CD4-positive, CD25-positive, alpha-beta regulatory T cell (primary cell): Measurements from ENCODE around the gene MAST4. TPM values are rescaled to one million over a fixed set of nuclear protein-coding genes. Genes with fewer than 3 reads are reported as not detected.

Source experiments
- ATAC-seq, 2 donors: fragments of 150-1000 bp; cut with Tn5 transposase; one replicate each; pipeline ENCODE4 v1.10.0; 2021; ENCODE audit warnings: low read depth in 2 of 2, moderate number of reproducible peaks in 2 of 2, moderate library complexity in 1 of 2
- DNase-seq, 3 donors: peaks; one replicate each; pipeline versions ENCODE4 v3.0.0 to v3.0.0-alpha.2; 2012 to 2022; ENCODE audit warnings: mixed read lengths in 1 of 3
- H3K27ac ChIP-seq: one replicate; pipeline ENCODE4 v1.7.0; 2013; ENCODE audit warnings: mild to moderate bottlenecking, low read length; ENCODE audit not compliant: insufficient read depth, poor library complexity, severe bottlenecking
- H3K27me3 ChIP-seq: one replicate; pipeline ENCODE4 v1.7.0; 2013; ENCODE audit warnings: low read length; ENCODE audit not compliant: control insufficient read depth, insufficient read depth
- H3K36me3 ChIP-seq: one replicate; pipeline ENCODE4 v1.7.0; 2013; ENCODE audit warnings: mild to moderate bottlenecking, low read length, moderate library complexity; ENCODE audit not compliant: control insufficient read depth, insufficient read depth
- H3K4me1 ChIP-seq: 2 replicates; pipeline ENCODE4 v1.7.0; 2013; ENCODE audit warnings: mild to moderate bottlenecking, low read length; ENCODE audit not compliant: insufficient read depth, control insufficient read depth, poor library complexity, severe bottlenecking
- H3K4me3 ChIP-seq: one replicate; pipeline ENCODE4 v1.7.0; 2013; ENCODE audit warnings: low read depth, mild to moderate bottlenecking, low read length, moderate library complexity
- H3K9me3 ChIP-seq, 2 experiments: 1 replicate in 1 of 2; 2 replicates in 1 of 2; pipeline ENCODE4 v1.7.0; 2013; ENCODE audit warnings: low read length in 2 of 2, mild to moderate bottlenecking in 1 of 2, moderate library complexity in 1 of 2; ENCODE audit not compliant: control insufficient read depth in 2 of 2
- H3K27ac Mint-ChIP-seq, 3 donors: one replicate each; pipeline ENCODE4 v1.8.0; 2020 to 2022; ENCODE audit warnings: mild to moderate bottlenecking in 3 of 3, mixed read lengths in 3 of 3, moderate library complexity in 2 of 3
- H3K27me3 Mint-ChIP-seq: one replicate; pipeline ENCODE4 v1.8.0; 2022; ENCODE audit warnings: mild to moderate bottlenecking, mixed read lengths
- H3K36me3 Mint-ChIP-seq: one replicate; pipeline ENCODE4 v1.8.0; 2020; ENCODE audit warnings: mixed read lengths
- H3K4me1 Mint-ChIP-seq, 4 donors: one replicate each; pipeline ENCODE4 v1.8.0; 2020 to 2022; ENCODE audit warnings: mixed read lengths in 4 of 4, mild to moderate bottlenecking in 1 of 4
- H3K4me3 Mint-ChIP-seq, 4 donors: one replicate each; pipeline ENCODE4 v1.8.0; 2020 to 2022; ENCODE audit warnings: mild to moderate bottlenecking in 4 of 4, mixed read lengths in 4 of 4, moderate library complexity in 3 of 4
- H3K9me3 Mint-ChIP-seq, 7 donors: one replicate each; pipeline ENCODE4 v1.8.0; 2020 to 2022; ENCODE audit warnings: mixed read lengths in 7 of 7, mild to moderate bottlenecking in 3 of 7, moderate library complexity in 2 of 7
- polyA plus RNA-seq, 4 donors: library from polyadenylated mRNA; unstranded; fragments of 300-500 nt; fragmentation: Illumina TruSeq; gene quantifications; one replicate each; pipeline ENCODE4 v1.2.3, GENCODE V29; 2021
- total RNA-seq: library from RNA; stranded (reverse); gene quantifications from one replicate; pipeline ENCODE4 v1.2.3, GENCODE V29; 2022

Gene MAST4
- total and polyA plus RNA-seq, 5 donors from 2014 or later: 11.7 to 54.1 (median 12.7) TPM

DNA sequence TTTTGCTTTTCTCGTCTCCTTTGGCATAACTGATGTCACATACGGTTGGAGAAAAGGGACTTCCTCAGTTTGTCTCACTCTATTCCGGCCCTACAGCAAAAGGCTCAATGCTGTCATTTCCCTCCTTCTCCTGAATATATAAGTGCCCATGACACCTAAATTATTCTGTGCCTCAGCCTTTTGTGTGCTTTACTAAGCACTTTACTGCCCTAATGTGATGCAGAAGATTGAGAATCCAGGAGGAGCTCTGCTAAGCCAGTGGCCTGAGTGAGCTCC, 592.8 kb downstream of the MAST4 start:
- no peaks in the 10 kb centered on the region for H3K27me3 ChIP-seq
- ATAC-seq (no peak), DNase-seq (no peak)
- H3K9me3 ChIP-seq: no peaks in the 10 kb centered on the region
- Mint-ChIP-seq H3K27ac (peak overlapping the region in 2 of 3 donors; percentile 44 to 75), H3K27me3 (no peaks in the 10 kb centered on the region), H3K36me3 (no peaks in the 10 kb centered on the region), H3K4me1 (peaks cover 17 to 60% (median 31%) of the 10 kb centered on the region in 4 donors), H3K9me3 (peaks cover 0 to 2% (median 0%) of the 10 kb centered on the region in 7 donors), H3K4me3 (no peak overlapping the region)
- no peak overlapping the region for H3K4me3 ChIP-seq
- H3K36me3 ChIP-seq: no peaks in the 10 kb centered on the region
- H3K27ac ChIP-seq: no peak overlapping the region
- peaks cover 24% of the 10 kb centered on the region for H3K4me1 ChIP-seq

DNA sequence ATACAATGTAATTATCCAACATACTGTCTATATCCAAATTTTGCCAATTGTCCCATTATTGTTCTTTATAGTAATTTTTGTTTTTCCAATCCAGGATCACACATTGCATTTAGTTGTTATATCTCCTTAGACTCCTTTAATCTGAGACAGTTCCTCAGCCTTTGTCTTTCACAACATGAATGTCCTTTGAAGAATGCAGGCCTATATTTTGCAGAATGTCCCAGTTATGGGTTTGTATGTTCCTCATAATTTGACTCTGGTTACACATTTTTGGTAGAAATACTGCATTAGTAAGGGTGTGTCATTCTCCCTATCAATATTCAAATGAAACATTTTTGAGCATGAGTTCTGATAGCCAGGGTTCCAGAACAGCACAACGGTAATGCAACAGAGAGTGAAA, 593.7 kb downstream of the MAST4 start:
- peaks cover 24% of the 10 kb centered on the region for H3K4me1 ChIP-seq
- no peak overlapping the region for H3K4me3 ChIP-seq
- H3K27ac ChIP-seq: no peak overlapping the region
- Mint-ChIP-seq H3K4me3 (no peak overlapping the region), H3K36me3 (no peaks in the 10 kb centered on the region), H3K27ac (peak overlapping the region in 2 of 3 donors; percentile 75 to 91), H3K27me3 (no peaks in the 10 kb centered on the region), H3K4me1 (peaks cover 17 to 68% (median 37%) of the 10 kb centered on the region in 4 donors), H3K9me3 (peaks cover 0 to 2% (median 0%) of the 10 kb centered on the region in 7 donors)
- no peaks in the 10 kb centered on the region for H3K36me3 ChIP-seq
- DNase-seq (no peak), ATAC-seq (no peak)
- no peaks in the 10 kb centered on the region for H3K9me3 ChIP-seq
- no peaks in the 10 kb centered on the region for H3K27me3 ChIP-seq

DNA sequence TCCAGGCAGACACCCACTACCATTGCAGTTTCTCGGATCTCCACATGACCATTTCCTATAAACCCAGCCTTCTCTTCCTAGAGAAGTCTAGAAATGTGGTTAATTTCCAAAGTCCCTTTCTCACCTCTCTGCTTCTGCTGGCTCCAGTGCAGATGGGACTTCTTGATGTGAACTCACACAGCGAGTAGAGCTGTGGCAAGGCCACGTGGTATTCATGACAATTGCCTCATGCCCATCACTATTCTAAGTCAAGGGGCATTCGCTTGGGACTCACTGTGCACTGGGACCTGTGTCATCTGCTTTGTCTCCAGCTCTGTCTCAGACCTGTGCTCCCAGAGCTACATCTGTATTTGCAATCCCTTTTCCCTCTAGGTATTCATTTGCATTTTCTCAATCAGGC, 594.2 kb downstream of the MAST4 start:
- peaks cover 0 to 2% (median 0%) of the 10 kb centered on the region in 7 donors for H3K9me3 Mint-ChIP-seq
- H3K4me1 Mint-ChIP-seq: peaks cover 17 to 66% (median 38%) of the 10 kb centered on the region in 4 donors
- DNase-seq (no peak), ATAC-seq (no peak)
- Histone ChIP-seq H3K9me3 (no peaks in the 10 kb centered on the region), H3K27me3 (no peaks in the 10 kb centered on the region), H3K27ac (no peak overlapping the region), H3K36me3 (no peaks in the 10 kb centered on the region), H3K4me3 (no peak overlapping the region), H3K4me1 (peaks cover 24% of the 10 kb centered on the region)
- peak overlapping the region in 1 of 3 donors; percentile 75 for H3K27ac Mint-ChIP-seq
- H3K36me3 Mint-ChIP-seq: no peaks in the 10 kb centered on the region
- H3K27me3 Mint-ChIP-seq: no peaks in the 10 kb centered on the region
- H3K4me3 Mint-ChIP-seq: no peak overlapping the region

DNA sequence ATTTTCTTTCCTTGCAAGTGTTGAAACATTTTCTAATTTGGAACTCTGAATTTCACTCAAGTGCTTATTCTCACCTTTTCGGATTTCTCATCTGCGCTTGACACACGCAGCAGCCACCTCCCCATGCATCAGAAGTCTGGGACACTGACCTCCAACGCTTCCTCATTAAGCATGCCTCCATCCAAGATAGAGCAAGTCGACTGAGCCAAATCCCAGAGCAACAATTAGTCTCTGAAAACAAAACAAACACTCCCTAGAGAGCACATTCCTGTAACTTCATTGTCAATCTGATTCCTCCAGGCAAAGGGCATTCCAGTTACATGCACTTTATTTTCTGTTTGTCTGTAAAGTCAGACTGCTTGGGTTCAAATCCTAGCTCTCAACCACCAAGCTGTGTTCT, 594.7 kb downstream of the MAST4 start:
- peaks cover 17 to 70% (median 41%) of the 10 kb centered on the region in 4 donors for H3K4me1 Mint-ChIP-seq
- H3K27ac ChIP-seq: no peak overlapping the region
- no peak overlapping the region for H3K4me3 ChIP-seq
- H3K27me3 Mint-ChIP-seq: no peaks in the 10 kb centered on the region
- no peak for DNase-seq
- H3K36me3 ChIP-seq: no peaks in the 10 kb centered on the region
- H3K9me3 Mint-ChIP-seq: peaks cover 0 to 2% (median 0%) of the 10 kb centered on the region in 7 donors
- no peaks in the 10 kb centered on the region for H3K27me3 ChIP-seq
- peaks cover 24% of the 10 kb centered on the region for H3K4me1 ChIP-seq
- H3K36me3 Mint-ChIP-seq: no peaks in the 10 kb centered on the region
- no peak overlapping the region for H3K27ac Mint-ChIP-seq
- no peaks in the 10 kb centered on the region for H3K9me3 ChIP-seq
- H3K4me3 Mint-ChIP-seq: no peak overlapping the region
- ATAC-seq: no peak

DNA sequence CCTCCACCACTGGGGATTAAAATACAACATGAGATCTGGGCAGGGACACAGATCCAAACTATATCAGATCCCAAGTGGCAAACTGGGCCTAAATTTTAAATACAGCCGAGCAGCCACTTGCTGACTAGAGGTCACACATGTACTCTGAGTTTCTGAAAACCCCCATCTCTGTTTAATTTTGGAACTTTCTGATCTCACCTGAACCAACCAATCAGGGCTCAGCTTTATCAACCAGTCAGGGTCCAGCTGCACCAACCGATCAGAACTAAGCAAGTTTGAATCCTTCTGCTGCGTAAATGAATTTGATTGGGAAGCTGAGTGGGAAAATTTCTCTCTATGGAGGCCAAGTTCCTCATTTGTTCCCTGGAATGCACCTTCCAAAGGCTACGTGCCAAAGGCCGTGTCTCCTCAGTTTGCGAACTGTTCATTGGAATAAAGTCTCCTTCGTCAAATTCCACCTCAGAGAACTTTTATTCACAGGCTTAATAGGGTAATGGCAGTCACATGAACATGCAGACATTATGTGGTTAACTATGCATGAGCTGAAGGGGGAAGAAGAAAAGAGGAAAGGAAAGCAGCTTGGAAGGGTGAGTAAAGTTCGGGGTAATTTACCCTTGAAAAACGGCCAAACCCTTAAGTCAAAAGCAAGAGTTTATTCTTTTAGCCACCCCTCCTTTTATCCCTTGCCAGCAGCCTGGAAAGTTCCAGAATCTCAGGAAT, 596.7 kb downstream of the MAST4 start:
- H3K9me3 Mint-ChIP-seq: peaks cover 0 to 2% (median 0%) of the 10 kb centered on the region in 7 donors

DNA sequence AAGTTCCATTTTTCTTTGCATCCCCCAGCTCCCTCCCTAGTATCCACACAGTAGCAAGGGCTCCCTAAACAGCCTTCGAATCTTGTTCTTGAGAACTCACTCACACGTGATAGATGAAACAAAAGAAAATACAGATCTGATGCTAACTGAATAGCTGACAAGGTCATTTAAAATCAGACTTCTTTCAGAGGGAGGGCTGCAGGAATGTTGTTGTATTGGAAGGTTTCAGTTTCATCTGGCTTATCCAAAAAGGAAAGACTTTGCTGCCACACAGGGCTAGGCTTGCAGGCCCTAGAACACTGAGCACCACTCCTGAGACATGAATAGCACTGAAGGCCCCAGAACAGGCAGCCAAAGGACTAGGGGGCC, 597.2 kb downstream of the MAST4 start:
- Histone ChIP-seq H3K4me1 (peaks cover 8% of the 10 kb centered on the region), H3K4me3 (no peak overlapping the region), H3K27me3 (no peaks in the 10 kb centered on the region), H3K36me3 (no peaks in the 10 kb centered on the region), H3K27ac (no peak overlapping the region), H3K9me3 (no peaks in the 10 kb centered on the region)
- Mint-ChIP-seq H3K36me3 (no peaks in the 10 kb centered on the region), H3K9me3 (peaks cover 0 to 5% (median 2%) of the 10 kb centered on the region in 7 donors), H3K27ac (peak overlapping the region in 2 of 3 donors; percentile 15 to 80), H3K27me3 (no peaks in the 10 kb centered on the region), H3K4me3 (no peak overlapping the region), H3K4me1 (peaks cover under 1 to 65% (median 27%) of the 10 kb centered on the region in 4 donors)
- ATAC-seq (no peak), DNase-seq (no peak)

More for the DNA sequence above, 596.7 kb downstream of the MAST4 start:
- Histone ChIP-seq H3K27ac (no peak overlapping the region), H3K9me3 (no peaks in the 10 kb centered on the region), H3K4me1 (peaks cover 13% of the 10 kb centered on the region), H3K27me3 (no peaks in the 10 kb centered on the region), H3K4me3 (no peak overlapping the region), H3K36me3 (no peaks in the 10 kb centered on the region)
- ATAC-seq: peak in 1 of 2 donors; percentile 41
- H3K4me1 Mint-ChIP-seq: peaks cover 0 to 66% (median 31%) of the 10 kb centered on the region in 4 donors
- no peak for DNase-seq
- H3K36me3 Mint-ChIP-seq: no peaks in the 10 kb centered on the region
- no peak overlapping the region for H3K4me3 Mint-ChIP-seq
- peak overlapping the region in 2 of 3 donors; percentile 9 to 78 for H3K27ac Mint-ChIP-seq
- no peaks in the 10 kb centered on the region for H3K27me3 Mint-ChIP-seq

DNA sequence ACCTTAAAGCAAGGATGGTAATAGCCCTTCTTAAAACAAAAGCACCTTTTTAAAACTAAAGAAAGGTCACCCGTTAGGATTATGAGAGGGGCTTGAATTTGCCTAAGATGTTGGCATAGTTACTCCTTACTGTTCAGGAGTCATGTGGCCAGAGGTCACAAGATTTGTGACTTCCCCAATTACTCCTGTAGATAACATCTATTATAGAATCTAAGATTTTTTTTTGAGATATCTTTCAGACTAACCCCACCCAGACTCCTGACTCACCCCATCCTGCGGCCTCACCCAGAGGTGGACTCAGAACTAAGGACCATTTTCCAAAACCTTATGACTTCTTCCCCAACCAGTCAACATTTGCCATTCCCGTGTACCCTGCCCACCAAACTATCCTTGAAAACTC, 598.0 kb downstream of the MAST4 start:
- H3K4me1 Mint-ChIP-seq: peaks cover 8 to 65% (median 29%) of the 10 kb centered on the region in 4 donors
- H3K9me3 Mint-ChIP-seq: peaks cover 0 to 13% (median 3%) of the 10 kb centered on the region in 7 donors
- no peak overlapping the region for H3K4me3 Mint-ChIP-seq
- Histone ChIP-seq H3K36me3 (no peaks in the 10 kb centered on the region), H3K4me3 (no peak overlapping the region), H3K27ac (no peak overlapping the region), H3K9me3 (no peaks in the 10 kb centered on the region), H3K27me3 (no peaks in the 10 kb centered on the region), H3K4me1 (peaks cover under 1% of the 10 kb centered on the region)
- H3K27ac Mint-ChIP-seq: peak overlapping the region in 2 of 3 donors; percentile 15 to 70
- DNase-seq: no peak
- no peaks in the 10 kb centered on the region for H3K36me3 Mint-ChIP-seq
- ATAC-seq: no peak
- no peaks in the 10 kb centered on the region for H3K27me3 Mint-ChIP-seq
